RPMI8226 (cell line): ENCODE measurements around the gene FAT1.

Source experiments
- DNase-seq: peaks from one replicate; pipeline ENCODE4 v3.0.0-alpha.2; 2015

FAT1 gene

DNA sequence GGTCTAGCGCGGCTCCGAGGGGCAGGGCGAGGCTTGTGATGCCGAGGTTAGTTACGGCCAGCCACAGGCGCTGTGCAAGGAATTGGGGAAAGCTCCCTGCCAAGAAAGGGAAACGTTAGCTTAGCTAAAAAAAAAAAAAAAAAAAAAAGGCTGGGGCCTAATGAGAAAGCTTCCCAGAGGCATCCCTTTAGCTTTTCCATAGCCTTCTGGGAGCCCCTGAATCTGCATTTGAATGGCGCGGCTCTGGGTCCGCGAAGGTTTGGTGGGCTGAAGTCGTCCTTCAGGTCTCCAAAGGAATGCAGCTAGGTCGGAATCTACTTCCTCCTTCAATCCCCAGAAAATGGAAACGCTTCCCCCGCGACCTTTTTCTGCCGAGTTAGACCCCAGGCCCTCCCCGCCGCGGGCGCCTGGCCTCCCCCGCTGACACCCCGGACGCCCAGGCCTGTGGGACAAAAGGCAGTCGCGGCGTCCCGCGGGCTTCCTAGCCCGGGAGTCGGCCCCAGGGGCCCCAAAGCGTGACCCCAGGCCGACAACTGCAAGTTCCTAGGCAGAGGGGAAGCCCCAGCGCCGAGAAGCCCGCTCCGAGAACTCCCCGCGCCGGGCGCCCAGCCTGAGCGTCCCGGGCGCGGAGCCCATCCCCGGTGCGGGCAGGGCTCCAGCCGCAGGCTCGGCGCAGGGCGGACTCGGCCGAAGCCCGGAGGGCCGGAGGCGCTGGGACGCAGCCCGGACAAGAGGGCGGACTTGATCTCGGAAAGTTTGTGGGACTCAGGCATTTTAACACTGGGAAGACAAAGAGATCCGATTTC, 605 bp upstream of the FAT1 start:
- DNase-seq: no peak

DNA sequence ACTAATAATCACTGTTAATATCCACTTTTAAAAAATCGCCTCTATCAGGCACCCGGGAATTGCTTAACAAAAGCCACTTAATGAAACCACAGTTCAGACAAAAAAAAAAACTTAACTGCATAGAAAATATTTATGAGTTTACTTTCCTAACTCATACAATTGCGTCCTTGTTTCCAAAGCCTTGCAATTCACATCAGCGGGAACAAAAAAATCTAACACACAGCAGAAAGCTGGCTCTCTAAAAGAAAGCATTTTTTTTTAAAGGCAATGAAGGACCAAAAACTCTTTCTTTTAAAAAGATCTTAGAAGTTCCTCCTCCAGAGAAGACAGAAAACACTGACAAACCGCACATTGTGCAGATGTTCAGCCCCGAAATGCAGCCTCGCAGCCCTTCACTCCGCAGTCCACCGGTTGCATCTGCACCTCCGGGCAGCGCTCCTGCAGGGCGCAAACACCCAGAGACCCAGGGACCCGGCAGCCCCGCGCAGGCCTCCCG, 812 bp downstream of the FAT1 start:
- DNase-seq: no peak

DNA sequence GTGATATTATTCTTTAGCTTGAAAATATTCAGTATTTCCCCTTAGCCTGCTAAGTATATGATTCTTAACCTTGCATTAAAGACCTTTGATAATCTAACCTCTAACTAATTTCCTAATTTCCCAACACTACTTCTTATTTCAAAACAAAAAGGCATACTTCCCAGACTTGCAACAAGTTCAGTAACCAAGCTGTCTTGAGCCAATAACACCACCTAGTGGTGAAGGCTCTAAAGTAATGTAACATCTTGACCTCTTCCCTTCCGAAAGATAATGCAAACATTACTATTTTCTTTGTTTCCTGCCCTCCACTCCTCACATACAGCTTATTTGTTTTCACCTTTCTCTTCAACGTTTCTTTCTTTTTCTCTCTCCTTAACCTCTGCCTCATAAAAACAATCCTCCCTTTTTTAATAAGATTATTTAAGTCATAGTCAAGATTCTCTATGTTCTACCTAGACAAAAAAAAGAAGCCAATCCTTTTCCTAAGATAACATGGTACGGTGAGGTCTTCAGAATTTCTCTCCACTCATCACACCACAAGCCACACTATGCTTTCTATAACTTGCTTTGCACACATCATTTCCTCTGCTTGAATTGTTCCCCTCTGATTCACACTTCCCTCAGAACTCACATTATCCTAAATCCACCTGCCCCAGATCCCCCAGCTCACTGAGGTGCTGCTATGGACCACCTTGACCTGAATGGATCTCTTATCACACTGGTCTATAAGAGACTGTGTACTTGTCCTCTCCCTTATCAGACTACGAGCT, 3.5 kb downstream of the FAT1 start:
- DNase-seq: peak; percentile 22

DNA sequence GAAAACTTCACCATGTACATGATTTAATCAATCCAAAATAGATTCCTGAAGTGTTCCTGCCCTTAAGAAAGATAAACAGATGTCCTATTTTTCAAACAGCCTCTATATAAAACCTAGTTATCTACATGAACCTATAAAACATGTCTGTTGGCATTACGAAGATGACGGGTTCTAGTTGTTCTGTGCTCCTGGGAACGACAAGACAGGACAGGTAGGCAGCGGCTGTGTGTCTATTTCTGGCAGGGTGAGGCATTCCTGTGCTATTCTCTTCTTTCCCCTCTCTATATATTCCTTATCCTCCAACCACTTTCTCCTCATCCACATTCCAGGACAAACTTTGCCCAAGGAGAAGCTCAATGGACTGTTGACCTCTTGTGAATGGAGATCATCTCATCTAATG, 6.1 kb downstream of the FAT1 start:
- DNase-seq: no peak

DNA sequence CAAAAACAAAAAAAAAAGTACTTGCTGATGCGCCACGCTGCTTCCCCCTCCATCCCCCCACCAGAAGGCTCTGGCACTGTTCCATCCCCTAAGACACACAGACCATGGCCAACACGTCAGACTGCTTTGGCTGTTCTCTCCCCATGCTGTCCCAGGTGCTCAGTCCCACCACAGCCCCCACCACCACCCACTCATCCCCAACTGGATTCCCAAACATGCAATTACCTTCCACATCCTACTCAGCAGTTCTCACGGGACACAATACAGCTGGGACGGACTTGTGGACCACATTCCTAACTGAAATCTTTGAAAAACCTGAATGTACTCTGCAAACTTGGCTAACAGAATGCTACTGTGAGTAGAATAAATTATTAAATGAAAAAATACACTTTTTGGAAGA, 8.6 kb downstream of the FAT1 start:
- DNase-seq: no peak

DNA sequence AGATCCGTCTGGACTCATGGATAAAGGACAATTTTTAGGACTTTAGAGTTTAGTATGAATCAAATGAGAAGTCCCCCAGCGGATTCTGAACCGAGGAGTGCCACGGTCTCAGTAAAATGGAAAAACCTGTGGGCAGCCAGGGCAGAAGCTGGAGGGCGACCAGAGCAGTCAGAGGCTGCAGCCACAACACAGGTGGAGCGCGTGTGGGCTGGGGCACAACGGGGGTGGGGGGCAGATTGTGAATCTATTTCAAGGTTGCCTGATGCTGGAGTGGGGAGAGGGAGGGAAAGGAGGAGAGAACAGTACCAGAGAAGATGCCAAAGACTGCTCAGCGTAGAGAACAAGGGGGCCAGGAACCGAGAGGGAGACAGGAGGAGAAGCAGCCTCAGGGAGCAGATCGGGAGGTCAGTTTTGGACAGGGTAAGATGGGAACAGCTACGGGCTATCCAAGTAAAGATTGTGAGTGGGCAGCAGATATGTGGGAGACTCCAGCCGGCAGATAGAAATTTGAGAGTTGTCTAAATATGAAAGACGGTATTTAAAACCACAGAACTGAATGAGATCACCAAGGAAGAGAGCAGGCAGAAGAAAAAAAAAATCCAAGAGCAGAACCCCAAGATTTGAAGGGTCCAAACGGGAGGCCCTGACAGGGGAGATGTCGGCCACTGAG, 9.5 kb downstream of the FAT1 start:
- DNase-seq: no peak

DNA sequence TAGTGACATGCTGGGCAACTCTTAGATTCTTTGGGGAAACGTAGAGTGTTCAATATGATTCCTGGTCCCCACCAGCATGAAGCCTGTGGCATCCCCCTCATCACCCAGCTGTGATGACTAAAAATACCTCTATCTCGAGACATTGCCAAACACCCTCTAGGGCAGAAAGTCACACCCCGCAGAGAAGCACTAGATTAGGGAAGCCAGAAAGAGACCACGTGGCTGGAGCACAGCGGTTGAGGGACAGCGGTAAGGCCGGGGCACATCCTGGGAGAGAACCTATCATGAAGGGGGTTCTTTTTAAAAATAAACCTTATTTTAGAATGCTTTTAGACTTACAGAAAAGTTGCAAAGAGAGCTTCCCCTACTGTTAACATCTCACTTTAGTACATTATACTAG, 11.0 kb downstream of the FAT1 start:
- DNase-seq: no peak

DNA sequence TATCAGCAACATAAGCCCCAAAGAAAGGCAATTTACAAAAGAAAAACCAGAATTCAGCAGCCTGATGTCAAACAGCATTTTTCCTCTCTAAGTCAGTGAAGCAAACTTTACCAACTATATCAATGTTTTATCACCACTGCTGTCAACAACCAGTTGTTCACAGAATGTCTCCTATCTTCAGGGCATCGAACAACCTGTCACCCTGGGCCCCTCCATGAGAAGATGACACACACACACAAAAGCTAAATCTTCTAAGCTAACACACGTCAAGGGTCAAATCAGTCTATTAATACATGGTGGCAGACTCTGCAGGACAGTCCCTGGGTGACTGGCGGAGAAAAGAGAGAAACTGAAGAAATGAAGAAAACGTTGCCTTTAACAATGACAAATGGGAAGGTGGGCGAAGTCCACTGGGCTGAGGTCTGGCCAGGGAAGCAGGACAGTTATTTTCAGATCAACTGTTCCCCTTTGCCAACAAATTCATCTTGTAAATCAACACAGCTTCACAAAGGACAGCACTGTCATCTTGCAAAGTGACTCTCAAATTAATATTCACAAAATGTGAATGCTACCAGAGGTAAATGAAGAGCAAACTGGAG, 13.0 kb downstream of the FAT1 start:
- DNase-seq: no peak

DNA sequence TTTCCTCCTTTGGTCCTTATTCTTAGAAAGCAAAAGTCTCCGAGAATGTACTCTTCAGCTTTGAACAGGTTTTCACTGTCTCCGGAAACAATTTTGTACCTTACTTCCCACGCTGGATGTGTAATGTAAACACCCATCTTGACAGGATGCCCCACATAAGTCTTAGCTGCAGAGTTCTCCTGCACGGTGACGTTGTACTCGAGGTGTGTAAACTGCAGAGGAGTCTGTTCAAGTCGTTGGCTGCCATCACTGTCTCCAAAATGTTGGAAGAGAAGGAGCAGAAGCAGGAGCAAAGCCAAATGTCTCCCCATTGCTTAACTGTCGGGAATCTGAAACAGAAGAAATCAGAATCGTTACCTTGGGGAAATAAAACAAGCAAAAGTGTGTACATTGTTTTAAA, 14.1 kb downstream of the FAT1 start:
- no peak for DNase-seq

DNA sequence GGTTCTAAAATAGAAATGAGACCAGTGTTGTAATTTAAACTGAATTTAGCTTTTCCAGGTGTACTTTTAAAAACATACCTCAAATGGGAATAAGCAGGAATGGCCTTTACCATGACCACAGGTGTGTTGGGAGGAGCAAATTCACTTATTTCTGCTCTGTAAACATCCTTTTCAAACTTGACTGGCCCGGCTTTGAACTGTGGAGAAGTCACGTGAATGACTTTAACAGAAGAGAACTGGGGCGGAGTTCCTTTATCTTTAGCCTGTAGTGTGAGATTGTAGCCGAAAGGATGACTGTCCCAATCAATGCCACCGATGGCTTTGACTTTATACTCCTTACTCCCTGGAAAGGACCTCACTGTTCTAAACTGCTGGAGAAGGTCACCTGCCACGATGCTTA, 15.1 kb downstream of the FAT1 start:
- DNase-seq: no peak

DNA sequence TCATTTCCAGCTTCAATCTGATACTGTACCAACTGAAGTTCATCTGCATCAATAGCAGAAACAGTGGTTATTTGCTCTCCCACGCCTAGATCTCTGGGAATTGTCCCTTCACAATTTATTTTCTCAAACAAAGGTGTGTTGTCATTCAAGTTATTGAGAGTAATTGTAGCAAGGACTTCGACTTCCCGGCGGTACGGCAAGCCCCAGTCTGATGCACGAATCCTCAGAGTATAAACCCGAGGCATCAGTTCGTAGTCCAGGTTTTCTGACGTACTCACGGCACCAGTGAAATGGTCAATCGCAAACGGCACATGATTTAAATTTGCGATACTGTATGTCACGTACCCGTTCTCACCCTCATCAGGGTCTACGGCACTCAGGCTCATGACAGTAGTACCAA, 15.7 kb downstream of the FAT1 start:
- DNase-seq: no peak

DNA sequence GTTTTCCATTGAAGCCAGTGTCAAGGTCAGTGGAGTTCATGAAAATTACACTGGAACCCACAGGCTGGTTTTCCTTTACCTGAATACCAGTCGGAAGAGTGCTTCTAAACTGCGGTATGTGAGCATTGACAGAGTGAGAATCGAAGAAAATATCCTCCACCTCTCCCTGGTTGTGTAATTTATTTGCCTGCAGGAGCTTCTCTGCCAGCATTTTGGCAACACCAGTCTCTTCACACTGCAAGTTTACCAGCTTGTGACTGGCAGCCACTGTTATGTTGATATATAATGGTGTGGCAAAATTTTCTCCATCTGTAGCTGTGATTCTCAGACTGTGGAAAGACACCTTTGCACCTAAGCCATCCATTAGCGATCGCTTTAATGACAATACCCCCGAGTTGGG, 16.1 kb downstream of the FAT1 start:
- no peak for DNase-seq

DNA sequence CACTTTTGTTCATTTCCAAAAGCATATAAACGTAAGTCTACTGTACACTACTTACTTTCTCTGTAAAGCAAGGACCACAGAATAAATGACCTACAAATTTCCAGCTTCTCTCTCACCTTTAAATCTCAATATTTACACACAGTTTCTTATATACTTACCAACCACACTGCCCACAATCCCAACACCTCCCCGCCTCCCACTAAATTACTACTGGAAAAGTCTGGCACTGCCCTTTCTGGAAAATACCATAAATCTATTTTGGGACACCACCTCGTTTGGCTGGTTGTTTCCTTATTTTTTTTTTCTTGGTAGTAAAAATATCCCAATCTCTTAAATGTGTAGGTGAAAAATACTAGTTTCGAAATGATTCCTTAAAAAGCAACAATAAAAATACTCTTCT, 19.6 kb downstream of the FAT1 start:
- no peak for DNase-seq

DNA sequence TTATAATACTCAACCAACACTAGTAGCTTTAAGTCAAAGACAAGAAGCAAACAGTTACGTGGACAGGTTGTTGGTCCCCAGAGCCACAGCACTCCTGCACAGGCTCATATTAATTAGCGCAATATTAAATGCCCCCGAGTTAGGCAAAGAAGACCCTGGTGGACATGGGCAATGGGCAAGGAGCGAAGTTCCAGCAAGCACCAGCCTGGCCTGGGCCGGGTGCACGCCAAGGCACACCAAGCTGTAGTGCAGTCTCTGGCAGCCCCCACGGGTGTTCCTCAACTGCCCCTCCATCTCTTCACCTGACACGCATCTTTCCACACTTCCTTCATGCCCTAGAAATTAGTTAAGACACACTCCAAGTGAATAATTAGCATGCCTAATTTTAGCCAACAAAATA, 20.1 kb downstream of the FAT1 start:
- DNase-seq: no peak

DNA sequence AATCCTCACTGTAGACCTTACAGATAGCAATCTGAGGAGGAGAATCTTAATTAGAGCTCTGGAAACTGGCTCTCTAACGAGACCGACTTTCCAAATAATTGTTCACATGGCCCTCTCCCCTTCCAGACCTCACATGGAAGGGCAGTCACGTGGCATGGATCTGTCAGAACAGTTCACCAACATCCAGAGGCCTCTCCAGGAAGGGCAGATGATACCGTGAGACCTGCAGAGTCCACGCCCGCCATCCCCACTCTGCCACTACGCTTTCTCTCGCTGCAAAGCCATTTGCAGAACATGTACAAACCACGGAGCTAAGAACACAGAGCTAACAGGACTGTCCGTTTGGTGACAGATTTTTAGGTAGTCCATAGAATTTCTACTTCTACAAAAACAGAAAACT, 20.7 kb downstream of the FAT1 start:
- no peak for DNase-seq

DNA sequence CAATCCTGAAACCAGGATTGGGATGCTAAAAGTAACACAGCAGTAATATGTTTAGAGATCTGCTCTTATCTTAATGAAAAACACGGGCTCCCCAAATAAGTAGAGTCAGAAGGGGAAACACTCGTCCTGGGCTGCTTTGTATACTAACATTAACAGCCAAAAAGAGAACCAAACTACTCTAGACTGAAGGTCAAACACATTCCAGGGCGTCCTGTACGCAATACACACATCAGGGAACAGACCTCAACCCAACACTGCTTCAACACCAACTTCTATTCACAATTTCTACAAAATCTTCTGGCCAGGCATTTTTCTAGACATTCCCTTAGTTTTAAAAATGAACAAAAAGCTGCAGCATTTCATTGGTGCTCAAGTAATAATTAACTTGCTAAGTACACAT, 21.4 kb downstream of the FAT1 start:
- no peak for DNase-seq

DNA sequence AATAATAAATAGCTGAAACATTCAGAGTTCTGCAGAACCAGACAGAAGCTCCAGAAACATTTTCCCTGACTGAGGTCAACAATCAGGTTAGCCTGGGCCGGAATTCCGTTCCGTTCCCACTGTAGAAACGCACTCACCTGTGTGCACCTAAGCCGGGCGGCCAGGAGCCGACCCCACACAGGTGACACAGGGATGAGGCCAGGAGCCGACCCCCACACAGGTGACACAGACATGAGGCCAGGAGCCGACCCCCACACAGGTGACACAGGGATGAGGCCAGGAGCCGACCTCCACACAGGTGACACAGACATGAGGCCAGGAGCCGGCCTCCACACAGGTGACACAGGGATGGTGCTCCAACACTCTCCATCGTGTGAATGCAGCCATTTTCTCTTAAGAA, 21.9 kb downstream of the FAT1 start:
- DNase-seq: no peak

DNA sequence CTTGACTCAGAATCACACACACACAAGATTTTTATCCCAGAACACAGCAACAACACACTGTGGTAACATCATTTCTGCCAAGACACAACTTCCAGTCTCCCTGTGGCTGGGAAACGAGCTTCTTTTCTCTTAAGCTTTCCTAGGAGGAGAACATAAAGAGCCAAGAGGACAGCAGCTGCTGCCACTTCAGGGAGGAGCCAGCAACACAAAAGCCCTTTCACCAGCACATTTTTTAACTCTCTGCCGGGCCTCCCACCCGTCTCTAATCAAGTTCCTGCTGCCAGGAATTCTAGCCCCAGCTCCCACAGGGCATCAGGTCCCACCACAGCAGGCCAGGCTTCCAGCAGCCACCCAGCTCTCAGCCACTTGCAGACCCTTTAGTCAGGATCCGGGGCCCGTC, 22.4 kb downstream of the FAT1 start:
- no peak for DNase-seq

DNA sequence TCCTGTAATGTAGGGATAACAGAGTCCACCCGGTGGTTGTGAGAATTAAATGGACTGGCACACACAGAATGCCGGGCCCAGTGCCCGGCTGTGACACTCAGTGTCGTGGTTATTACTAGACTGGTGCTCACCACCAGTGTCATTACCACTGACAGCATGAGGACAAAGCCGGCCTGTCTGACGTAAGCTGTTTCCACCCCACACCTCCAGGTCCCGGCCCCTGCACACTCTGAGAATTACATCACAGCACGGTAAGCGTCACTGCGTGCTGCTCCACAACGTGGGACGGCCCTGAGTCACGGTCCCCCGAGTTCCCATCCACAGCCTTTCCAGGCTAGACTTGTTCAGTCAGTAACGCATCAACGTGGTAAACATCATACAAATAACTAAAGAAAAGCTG, 22.9 kb downstream of the FAT1 start:
- no peak for DNase-seq

DNA sequence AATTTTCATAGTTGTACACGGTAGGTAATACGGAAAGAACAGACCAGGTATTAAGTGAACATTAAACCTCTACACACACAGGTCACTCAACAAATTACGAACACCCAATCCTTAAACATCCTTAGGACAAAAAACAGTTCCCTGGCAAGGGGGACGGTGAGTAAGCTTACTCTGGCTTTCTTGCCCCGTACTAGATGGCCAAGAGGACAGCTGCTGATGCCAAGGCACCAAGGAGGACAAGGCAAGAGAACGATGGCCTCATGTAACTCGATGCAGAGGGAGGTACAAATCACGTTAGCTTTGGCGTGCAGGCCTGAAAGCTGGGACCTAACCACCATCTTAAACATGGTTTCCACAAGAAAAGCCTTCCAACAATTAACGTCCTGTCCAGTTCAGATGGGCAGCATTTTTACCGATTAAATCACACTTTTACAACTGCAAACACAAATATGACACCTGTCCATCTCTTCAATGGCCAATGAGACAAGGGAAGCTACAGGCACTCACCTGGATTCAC, 23.7 kb downstream of the FAT1 start:
- no peak for DNase-seq

DNA sequence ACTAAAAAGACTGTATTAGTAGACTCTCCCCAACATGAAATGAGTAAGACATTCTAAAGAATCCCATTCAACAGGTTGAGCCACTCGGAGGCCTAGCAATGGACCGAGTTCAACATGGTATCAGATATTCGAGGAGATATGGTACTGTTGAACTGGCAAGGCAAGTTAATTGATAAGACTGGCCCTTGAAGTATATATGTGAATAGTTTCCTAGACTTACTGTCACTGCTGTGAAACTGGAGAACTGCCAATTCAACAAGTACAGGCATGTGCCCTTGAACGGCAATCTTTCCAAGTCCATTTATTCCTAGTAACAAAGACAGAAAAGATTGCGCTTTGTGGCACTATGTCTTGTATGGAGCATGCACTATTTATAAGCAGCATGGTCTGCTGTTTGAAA, 24.4 kb downstream of the FAT1 start:
- no peak for DNase-seq

DNA sequence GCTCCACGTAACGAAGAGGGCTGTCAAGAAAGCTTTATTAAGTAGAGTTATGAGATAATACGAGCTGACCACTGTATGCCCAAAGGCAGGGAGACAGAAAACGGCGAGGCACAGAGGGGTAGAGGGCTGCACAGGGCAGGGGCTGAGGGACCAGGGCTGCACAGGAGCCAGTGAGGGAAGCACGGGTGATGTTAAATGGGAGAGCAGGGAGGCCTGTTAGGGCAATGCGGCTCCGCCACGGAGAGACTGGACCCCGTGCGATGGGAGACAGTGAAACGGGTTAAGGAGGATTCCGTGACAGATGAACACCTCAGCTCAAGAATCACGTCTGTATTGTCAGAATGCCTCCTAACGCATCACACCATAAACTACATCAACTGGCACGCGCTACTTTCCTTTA, 25.1 kb downstream of the FAT1 start:
- DNase-seq: no peak

DNA sequence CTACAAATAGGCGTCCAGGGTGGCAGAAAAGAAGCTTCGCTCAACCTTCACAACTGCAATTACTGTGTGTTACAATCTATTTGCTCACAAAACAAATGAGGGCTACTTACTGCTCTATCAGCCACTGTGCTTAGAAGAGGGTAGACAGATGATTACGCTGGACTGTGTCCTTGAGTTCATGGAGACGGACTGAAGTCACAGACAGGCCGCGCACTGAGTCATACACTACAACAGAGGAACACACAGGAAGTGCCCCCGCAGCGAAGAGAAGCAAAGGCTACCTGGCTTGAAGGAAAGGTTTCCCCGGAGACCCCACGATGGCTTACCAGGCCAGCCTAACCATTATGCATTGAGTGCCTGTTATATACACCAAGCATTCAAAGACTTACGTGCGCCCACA, 25.6 kb downstream of the FAT1 start:
- DNase-seq: no peak
